DMS 273 treated with DMSO at 0.1 percent for 48 hours (cell line): Measurements from ENCODE around the gene GMPPB.
"Not testable (repeated sequence)": the region's sequence is repeated elsewhere in the genome, so short reads cannot be mapped to it uniquely, and the experiment has no call there.

ENCODE experiments used
- DNase-seq: peaks from one replicate; lab custom pipeline; 2025; lab: John Stamatoyannopoulos, UW

Gene GMPPB

DNA sequence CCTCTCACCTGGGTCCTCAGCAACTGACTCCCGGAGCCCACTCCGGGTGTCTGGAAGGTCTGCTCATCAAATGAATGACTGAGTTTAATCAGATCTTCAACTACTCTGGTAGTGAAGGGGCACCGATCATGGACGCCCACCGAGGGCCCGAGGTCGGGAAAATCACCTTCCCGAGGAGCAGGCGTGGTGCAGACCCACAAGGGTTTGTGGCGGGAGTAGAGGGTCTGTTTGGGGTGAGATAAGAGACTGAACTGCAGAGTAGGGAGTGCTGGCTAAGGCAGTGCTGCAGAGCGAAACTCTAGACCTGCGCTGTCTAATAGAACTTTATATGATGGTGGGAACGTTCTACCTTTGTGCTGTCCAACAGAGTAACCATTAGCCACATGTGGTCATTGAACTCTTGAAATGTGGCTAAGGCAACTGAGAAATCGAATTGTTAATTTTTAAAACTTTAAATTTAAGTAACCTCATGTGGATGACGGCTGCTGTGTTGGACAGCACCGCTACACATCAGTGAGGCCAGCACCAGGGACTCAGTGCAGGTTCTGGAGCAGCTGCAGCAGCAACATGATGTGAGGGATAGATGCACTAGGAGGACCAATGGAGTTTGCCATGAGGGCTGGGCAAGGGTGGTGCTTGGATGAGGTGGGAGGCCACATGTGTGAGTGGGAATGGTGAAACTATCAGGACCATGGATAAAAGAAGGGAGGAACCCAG lies 33.7 kb downstream of the GMPPB start:
- not testable (repeated sequence) for DNase-seq

DNA sequence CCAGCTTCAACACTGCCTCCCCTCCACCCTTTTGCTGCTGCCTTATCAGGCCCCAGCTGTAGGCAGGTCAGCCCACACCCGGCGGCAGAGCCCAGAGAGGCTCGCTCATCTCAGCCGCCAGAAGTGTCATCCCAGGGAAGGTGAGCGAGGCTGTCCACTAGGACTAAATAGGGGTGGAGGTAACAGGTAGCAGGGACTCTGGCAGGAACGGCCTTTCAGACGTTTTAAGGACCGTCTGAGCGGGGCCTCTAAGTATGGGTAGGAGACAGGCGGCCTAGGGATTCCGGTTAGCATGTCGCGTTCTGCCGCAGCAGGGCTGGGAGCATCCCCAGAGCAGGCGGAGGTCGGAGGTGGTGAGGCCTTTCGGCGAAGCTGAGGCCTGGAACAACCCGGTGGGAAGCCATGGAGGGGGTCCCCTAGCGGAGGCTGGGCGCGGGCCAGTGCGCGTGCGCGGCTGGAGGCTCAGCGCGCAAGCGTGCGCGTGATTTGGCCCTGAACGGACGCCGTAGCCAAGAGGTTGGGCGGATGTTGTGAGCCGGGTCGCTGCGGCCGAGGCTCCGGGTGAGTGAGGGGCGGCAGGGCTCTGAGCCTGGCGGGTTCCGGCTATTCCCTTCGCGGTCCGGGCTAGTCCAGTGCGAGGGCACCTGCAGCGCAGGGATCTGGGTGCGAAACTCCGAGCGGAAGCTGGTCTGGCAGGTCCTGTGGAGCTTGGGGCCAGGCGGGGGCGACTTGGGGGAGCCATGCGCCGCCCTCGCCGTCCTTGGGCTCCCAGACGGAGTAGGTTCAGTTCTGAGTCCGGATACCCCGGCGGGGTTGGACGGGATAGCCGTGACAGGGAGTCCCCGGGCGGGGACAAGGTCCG lies 34.5 kb downstream of the GMPPB start, which contains the start of the genes MST1 and RNF123:
Gene MST1, minus strand, starts transcription at position 429 of the 862 bp plus-strand sequence. CDS start 783 bp downstream, outside the sequence.
Gene RNF123, plus strand, starts transcription at position 512 of the 862 bp plus-strand sequence. CDS start 1,609 bp downstream, outside the sequence.
- DNase-seq, result no peak

DNA sequence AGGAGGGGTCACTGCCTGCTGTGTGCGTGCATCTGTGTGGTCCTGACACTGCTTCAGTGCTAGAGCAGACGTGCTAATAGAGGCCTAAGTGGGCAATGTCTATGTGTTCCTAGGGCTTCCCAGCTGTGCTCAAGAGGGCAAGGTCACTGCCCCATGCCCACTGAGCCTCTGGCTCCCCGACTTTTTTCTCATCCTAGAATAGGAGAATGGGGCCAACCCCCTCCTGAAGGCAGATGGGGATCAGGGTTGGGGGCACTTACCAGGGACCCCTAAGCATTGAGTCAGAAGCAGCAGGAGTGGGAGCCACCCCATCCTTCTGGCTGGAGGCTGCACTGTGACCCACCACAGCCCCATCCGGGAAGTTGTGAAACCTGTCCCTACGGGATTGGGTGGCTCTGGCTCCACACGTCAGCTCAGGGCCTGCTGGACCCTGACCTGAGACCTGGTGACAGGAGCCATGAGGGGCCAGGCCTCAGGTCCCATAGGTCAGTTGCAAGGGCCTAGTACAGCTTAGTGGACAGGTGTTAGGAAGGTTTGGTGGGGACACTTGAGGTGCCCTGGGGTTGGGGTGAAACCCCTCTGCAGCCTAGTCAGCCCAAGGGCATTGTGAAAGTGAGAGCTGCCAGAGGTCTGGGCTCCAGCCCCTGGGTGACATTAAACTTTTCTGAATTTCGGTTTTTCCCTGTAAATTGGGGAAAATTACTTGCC lies 35.3 kb downstream of the GMPPB start:
- not testable (repeated sequence) for DNase-seq

DNA sequence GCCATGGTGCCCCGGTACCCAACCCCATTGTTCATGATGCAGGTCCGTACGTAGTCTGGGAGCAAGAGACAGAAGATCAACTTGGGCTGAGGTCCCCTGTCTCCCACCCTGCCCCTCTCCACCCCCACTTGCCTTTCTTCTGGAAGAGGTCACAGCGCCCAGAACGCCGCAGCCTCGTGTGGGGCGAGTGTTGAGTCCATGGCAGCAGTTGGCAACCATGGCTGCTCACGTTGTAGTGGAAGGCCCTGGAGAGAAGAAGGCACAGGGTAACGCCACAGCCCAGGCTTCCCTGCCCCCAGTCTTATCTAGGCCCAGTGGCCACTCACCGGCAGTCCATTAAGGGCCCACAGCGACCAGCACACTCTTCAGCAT lies 36.3 kb downstream of the GMPPB start:
- DNase-seq, result not testable (repeated sequence)

DNA sequence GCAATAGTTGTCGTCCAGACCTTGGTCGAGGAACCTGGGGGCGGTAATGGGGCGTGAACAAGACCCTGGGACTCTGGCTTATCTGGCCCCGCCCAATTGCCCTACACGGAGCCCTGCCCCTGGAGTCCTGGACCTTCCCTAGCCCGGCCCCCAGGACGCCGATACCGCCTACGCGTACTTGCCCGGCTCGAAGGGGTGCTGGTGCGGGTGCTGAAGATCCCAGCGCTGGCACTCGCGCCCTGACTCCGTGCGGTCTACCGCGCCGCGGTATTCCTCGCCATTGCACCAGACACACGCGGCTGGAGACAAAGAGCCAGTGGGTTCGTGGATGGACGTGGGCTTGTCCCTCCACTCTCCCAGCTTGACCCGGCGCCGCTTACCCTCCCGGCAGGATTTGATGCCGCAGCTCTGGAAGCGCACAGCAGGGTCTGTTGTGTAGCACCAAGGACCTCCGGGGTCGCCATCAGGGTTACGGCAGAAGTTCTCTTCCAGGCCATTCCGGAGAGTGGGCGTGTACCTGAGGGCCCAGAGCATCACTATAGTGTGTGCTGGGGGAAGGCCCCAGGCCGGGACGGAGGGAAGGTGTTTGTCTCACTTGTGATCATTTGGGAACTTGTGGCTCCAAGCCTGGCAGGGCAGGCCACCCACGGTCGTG lies 36.9 kb downstream of the GMPPB start:
- DNase-seq, result not testable (repeated sequence)

DNA sequence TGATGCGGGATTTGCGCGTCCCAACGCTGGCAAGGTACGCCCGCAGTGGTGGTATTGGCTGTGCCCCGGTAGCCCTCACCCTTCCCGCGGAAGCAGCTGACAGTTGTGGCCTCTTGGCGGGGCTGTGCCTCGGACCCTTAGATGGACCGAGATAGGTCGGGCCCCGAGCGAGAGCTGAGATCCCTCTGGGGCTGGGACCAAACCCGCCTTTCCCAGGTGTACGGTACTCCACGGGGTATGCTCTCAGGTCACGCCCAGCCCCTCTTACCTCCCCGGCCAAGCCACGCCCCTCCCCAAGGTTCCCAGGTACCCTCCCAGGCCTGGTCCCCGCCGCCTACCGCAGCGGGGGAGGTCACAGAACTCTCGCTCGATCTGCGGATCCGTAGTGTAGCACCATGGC lies 37.4 kb downstream of the GMPPB start:
- DNase-seq, result not testable (repeated sequence)

DNA sequence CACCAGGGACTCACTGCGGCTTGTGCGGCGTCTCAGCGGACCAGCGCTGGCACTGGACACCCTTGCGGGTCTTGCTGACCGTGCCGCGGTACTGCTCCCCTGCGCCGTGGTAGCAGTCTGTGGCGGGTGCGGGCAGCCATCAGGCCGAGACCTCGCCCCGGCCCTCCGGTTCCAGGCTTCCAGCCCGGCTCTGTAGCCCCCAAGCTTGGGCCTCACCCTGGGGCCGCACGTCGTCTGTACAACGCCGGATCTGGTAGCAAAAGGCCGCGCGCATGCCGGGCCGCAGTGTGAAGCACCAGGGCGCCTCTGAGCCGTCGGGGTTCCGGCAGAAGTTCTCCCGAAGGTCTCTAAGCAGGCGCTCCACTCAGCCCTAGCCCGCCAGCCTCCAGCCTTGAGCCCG lies 37.9 kb downstream of the GMPPB start:
- not testable (repeated sequence) for DNase-seq

DNA sequence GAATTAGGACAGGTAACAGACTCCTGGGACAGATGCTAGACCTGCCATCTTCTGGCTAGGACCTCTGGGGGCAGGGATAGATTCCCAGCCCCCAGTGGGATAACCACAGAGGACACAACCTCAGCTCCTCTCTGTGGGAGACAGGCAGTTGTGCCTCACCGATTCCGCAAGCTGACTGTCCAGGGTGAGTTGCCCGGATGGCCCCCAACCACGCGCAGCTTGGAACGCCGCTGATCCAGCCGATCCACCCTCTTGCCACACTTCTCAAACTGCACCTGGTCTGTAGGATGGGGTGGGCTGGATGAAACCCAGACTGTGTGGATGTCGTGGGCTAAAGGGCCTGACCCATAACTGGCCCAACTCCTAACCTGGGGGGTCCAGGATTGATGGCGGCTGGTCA lies 38.6 kb downstream of the GMPPB start:
- not testable (repeated sequence) for DNase-seq

DNA sequence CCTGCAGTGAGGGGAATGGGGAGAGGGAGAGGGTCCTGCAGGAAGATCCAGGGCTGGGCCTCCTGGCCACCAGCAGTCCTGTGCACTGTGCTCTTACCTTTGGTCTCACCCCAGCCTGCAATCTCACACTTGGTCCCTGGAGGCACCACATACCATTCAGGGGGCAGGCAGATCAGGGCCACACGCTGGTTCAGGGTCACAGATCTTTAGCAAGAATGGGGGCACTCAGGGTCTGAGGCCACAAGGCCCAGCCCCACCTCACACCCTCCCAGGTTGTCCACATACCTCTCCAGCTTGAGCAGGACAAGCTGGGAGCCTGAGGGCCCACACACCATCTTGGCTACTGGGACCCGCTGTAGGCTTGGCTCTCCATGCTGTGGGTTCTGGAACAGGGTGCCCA lies 39.3 kb downstream of the GMPPB start:
- DNase-seq, result not testable (repeated sequence)

DNA sequence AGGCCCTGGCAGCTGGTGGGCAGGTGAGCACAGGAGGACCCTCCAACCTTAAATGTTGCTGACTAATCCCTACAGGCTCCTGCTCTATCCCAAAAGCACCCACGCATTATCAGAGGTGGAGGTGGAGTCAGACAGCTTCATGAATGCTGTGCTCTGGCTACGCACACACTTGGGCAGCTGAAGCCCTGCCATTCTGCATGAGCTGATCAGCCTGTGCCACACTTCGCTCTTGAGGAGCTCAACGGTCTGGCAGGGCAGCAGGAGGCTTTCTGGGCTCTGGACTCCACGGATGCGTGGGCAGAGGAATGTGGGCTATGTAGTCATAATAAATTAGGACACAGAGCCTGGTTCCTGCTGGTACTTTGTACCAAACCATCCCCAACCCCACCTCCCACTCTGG lies 40.6 kb downstream of the GMPPB start:
- DNase-seq, result no peak

DNA sequence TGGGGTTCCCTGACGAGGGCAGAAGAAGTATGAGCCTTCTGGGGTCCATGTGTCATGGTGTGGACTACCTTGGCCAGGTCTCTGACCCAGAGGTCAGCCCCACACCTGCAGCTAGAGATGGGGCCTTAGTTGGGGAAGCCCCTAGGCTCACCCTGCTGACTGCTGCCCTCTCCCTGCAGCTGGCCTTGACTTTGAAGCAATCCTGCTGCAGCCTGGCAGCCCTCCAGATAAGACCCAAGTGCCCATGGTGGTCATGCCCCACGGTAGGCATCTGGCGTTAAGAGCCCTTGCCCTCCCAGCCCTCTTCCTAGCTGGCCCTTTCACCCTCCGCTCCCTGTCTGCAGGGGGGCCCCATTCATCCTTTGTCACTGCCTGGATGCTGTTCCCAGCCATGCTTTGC lies 42.2 kb downstream of the GMPPB start:
- no peak for DNase-seq

DNA sequence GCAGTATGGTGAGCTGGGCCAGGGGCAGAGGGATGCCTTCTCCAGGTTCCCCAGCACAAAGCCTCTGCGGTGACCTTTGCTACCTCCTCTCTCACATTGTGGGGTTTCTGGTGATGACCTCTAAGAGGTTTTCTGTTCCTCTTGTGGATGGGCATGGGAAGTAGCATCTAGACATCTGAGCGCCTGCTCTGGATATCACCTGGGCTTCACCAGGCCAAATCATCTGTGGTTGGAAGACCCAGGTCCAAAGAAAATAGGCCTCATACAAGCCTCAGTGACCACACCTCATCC lies 42.6 kb downstream of the GMPPB start:
- DNase-seq, result no peak

DNA sequence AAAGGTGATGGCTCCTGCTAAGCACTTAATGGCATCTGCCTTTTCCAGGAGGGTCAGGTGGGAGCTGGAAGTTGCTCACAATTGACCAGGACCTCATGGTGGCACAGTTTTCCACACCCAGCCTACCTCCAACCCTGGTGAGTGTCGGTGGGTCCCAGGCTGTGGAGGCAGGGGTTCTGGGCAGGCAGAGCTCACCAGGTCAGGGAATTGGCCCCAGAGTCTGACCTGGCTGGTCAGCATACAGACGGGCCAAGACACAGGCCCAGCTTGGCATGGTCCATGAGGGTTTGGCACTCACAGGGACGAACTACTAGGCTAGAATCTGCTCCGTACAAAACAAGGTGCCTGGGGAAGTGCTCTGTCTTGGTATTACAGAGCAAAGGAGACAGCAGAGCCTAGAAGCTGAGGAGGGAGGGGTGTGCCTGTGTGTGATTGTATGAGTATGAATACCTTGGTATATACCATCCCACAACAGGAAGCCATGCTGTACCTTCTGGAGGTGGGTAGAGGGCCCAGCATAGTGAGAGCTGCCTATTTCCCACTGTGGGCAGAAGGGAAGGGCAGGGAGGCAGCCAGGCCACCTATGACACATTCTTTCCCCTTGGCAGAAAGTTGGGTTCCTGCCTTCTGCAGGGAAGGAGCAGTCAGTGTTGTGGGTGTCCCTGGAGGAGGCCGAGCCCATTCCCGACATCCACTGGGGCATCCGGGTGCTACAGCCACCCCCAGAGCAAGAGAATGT lies 43.1 kb downstream of the GMPPB start:
- no peak for DNase-seq

DNA sequence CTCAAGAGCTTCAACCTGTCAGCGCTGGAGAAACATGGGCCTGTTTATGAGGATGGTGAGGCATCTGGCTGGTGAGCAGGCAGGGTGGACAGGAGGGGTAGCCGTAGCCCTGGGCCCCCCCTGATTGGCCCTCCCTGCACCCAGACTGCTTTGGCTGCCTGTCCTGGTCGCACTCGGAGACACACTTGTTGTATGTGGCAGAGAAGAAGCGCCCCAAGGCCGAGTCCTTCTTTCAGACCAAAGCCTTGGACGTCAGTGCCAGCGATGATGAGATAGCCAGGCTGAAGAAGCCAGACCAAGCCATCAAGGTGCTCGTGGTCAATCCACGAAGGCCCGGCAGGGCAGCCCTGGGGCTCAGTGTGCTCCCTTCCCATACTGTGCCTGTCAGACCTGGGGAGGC lies 47.8 kb downstream of the GMPPB start:
- no peak for DNase-seq

DNA sequence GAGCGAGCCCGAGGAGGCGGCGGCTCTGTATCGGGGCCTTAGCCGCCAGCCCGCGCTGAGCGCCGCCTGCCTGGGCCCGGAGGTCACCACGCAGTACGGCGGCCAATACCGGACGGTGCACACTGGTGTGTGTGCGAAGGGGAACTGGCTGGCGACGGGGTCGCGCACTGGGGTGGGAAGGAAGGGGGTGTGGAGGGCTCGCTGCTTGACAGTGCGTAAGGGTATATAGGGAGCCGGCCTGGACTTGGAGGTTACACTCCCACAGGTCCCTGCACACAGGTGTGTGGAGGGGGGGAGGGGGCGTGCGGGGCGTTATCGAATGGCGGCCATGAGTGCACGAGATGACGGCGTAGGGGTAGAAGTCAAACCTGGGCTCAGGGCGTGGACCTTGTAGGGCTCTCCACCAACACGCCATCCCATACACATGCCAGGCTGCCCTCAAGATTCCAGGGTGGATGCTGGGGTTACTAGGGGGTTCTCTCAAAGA lies 49.2 kb downstream of the GMPPB start:
- DNase-seq, result no peak

DNA sequence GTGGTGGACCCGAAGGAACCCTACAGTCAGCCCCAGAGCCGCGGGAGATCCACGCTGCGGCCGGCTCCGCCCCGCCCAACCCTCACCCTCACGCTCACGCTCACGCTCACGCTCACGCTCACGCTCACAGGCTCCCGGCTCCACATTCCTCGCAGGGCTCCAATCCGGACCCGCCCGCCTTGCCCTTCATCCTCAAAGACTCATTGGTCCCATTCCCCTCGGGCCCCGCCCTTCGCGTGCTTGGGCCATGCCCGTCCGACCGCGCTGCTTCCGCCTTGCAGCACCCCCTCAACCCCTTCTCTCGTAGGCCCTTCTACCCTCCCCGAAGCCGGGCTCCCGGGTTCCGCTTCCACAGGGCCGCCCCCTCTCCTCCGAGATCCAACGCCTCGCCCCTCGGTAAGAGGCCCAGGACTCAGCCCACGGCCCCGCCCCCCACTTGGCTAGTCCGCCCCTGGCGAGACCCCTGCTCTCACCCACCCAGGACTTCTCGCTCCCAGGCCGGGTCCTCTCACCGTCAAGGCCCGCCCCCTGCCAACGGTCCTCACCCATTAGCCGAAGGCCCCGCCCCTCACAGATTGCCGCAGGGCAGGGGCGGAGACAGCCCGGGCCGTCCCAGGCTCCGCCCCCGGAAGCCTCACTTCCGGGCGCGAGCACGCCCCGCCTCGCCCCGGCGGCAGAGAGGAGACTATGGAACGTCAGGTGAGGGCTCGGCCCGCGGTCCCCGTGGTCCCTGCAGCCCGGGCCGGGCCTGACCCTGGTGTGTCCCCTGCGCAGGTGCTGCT lies 49.8 kb downstream of the GMPPB start, which contains the start of gene APEH:
Gene APEH, plus strand, starts transcription at position 637 of the 782 bp plus-strand sequence. Its CDS starts 51 bp downstream, at position 688.
- no peak for DNase-seq

DNA sequence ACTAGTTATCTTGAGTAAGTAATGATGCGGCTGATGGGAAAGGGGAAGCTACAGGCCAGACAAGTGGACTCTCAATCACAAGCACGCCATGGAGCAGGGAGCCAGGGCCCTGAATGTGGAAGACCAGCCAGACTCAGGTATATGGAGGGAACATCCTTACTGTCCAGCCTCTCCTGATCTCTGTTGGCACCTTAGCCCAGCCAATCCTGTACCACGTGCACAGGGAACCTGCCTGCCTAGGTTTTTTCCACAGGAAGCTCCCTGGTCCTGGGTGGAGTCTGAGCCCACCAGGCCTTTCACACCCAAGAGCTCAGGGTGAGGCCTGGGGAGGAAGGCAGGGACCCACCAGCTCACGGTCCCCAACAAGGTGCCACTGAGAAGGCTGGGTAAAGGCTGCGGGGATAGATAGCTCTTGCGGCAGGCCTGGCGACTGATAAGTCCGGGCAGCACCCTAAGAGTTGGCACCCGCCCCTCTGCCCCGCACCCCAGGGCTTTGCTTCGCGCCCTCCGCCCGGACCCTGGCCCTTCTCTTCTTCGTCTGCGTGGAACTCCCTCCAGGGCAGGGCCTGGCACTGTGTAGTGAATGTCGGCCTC lies 50.5 kb downstream of the GMPPB start:
- no peak for DNase-seq

DNA sequence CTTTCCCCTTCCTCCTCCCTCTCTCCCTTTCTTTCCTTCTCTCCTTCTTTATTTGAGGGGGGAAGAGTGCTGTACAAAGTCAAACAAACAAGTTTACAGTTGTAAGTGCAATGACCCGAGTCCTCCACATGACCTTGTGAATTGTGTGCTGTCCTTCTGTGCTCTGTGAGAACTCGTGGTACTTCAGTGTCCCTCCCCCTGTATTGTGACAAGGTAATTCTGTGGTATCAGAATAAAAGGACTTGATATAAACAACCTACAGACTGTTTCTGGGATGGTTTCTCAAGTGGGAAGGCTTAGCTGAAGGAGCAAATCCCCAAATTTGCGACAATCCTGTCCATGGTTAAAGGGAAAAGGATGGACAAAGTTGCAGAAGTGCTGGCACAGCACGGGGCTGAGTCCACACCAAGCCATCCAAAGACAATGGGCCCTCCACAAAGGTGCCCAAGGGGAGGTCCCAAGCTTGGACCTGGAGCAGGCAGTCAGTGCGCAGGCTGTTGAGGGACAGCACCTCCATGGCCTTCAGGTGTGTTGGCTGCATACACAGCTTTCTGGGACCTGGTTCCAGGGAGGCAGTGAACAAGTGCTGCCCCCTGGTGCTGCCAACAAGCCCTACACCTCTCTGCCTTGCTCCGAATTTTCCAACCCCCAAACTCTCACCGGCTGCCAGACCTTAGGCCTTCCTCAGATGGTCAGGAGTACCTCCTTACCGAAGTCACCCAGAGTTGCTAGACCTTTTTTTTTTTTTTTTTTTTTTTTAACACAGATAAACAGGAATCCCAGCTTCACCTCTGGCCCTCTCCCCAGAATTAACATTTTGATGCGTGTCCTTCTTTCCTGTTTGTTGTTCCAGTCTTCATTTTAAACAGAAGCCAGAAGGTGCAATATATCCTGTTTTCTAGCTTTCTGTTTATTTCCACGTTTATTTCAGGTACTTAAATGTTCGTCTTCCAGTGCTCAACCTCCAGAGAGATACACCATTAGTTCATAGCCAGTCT lies 52.2 kb downstream of the GMPPB start:
- DNase-seq, result no peak

DNA sequence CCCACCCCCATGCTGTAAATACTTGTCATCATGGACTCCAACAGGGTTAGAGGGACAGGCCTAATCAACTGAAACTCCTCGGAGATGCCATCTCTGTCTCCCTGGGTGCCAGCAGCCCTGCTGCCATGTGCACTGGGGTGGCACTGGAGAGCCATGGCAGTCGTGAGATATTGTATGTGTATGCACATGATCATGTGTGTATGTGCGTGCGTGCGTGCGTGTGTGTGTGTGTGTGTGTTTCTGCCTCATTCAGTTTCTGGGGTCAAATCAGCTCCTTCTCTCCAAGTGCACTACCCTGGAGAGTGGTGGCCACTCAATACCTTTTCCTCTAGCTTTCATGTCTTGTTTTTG lies 52.8 kb downstream of the GMPPB start:
- no peak for DNase-seq
